HEK293 (cell line): ENCODE results near the gene TSC2.

Source experiments
- FEZF1 ChIP-seq: fragments of 450-650 bp; formaldehyde crosslinking; IDR thresholded peaks from 2 replicates; pipeline ENCODE4 v1.5.1; 2016; ENCODE audit warnings: missing biosample characterization, missing genetic modification characterization
- GFI1B ChIP-seq: fragments of 450-650 bp; formaldehyde crosslinking; IDR thresholded peaks from 2 replicates; pipeline ENCODE4 v1.5.1; 2016; ENCODE audit warnings: missing biosample characterization, missing genetic modification characterization
- GLIS1 ChIP-seq: fragments of 450-650 bp; formaldehyde crosslinking; IDR thresholded peaks from 2 replicates; pipeline ENCODE4 v1.5.1; 2016; ENCODE audit warnings: missing biosample characterization, missing genetic modification characterization
- SETDB1 ChIP-seq: IDR thresholded peaks from one replicate; pipeline ENCODE4 v1.6.1; 2017; ENCODE audit warnings: mild to moderate bottlenecking, low read length, moderate library complexity, mixed read lengths; ENCODE audit not compliant: insufficient read length
- SP2 ChIP-seq: fragments of 450-650 bp; formaldehyde crosslinking; IDR thresholded peaks from 2 replicates; pipeline ENCODE4 v1.5.1; 2016; ENCODE audit warnings: missing biosample characterization, missing genetic modification characterization
- ZIC2 ChIP-seq: fragments of 450-650 bp; formaldehyde crosslinking; IDR thresholded peaks from 2 replicates; pipeline ENCODE4 v1.5.1; 2016; ENCODE audit warnings: missing biosample characterization, missing genetic modification characterization
- ZNF10 ChIP-seq: fragments of 450-650 bp; formaldehyde crosslinking; IDR thresholded peaks from 2 replicates; pipeline ENCODE4 v1.5.1; 2017; ENCODE audit warnings: missing biosample characterization, missing genetic modification characterization
- ZNF266 ChIP-seq: fragments of 450-650 bp; formaldehyde crosslinking; IDR thresholded peaks from 2 replicates; pipeline ENCODE4 v1.5.1; 2016; ENCODE audit warnings: missing biosample characterization, missing genetic modification characterization, low read depth
- ZNF292 ChIP-seq: fragments of 450-650 bp; formaldehyde crosslinking; IDR thresholded peaks from 2 replicates; pipeline ENCODE4 v1.5.1; 2016; ENCODE audit warnings: low read depth, missing biosample characterization, missing genetic modification characterization, borderline replicate concordance
- ZNF391 ChIP-seq: fragments of 450-650 bp; formaldehyde crosslinking; IDR thresholded peaks from 2 replicates; pipeline ENCODE4 v1.5.1; 2016; ENCODE audit warnings: low read depth, missing biosample characterization, missing genetic modification characterization, borderline replicate concordance
- ZNF501 ChIP-seq: fragments of 450-650 bp; formaldehyde crosslinking; IDR thresholded peaks from 2 replicates; pipeline ENCODE4 v1.5.1; 2016; ENCODE audit warnings: missing biosample characterization, missing genetic modification characterization
- ZSCAN16 ChIP-seq: fragments of 450-650 bp; formaldehyde crosslinking; IDR thresholded peaks from 2 replicates; pipeline ENCODE4 v1.5.1; 2016; ENCODE audit warnings: missing biosample characterization, missing genetic modification characterization
- TF ChIP-seq, protein P1 (sequence below): fragments of 450-650 bp; formaldehyde crosslinking; IDR thresholded peaks from 2 replicates; pipeline ENCODE4 v1.5.1; 2017; ENCODE audit warnings: missing biosample characterization, missing genetic modification characterization
- TF ChIP-seq, protein P2 (sequence below): fragments of 450-650 bp; formaldehyde crosslinking; IDR thresholded peaks from 2 replicates; pipeline ENCODE4 v1.5.1; 2016; ENCODE audit warnings: missing biosample characterization, missing genetic modification characterization, low read depth
- TF ChIP-seq, protein P3 (sequence below): fragments of 450-650 bp; formaldehyde crosslinking; IDR thresholded peaks from 2 replicates; pipeline ENCODE4 v1.5.1; 2016; ENCODE audit warnings: missing biosample characterization, missing genetic modification characterization
- TF ChIP-seq, protein P4 (sequence below): fragments of 450-650 bp; formaldehyde crosslinking; IDR thresholded peaks from 2 replicates; pipeline ENCODE4 v1.5.1; 2016; ENCODE audit warnings: missing biosample characterization, missing genetic modification characterization
- TF ChIP-seq, protein P5 (sequence below): fragments of 450-650 bp; formaldehyde crosslinking; IDR thresholded peaks from 2 replicates; pipeline ENCODE4 v1.5.1; 2016; ENCODE audit warnings: missing biosample characterization, missing genetic modification characterization
- TF ChIP-seq, protein P6 (sequence below): fragments of 450-650 bp; formaldehyde crosslinking; IDR thresholded peaks from 2 replicates; pipeline ENCODE4 v1.5.1; 2016; ENCODE audit warnings: missing biosample characterization, missing genetic modification characterization, borderline replicate concordance
- TF ChIP-seq, protein P7 (sequence below): fragments of 450-650 bp; formaldehyde crosslinking; conservative IDR thresholded peaks from 2 replicates; pipeline ENCODE4 v1.5.1; 2016; ENCODE audit warnings: low read depth, missing biosample characterization, missing genetic modification characterization

Gene TSC2

DNA sequence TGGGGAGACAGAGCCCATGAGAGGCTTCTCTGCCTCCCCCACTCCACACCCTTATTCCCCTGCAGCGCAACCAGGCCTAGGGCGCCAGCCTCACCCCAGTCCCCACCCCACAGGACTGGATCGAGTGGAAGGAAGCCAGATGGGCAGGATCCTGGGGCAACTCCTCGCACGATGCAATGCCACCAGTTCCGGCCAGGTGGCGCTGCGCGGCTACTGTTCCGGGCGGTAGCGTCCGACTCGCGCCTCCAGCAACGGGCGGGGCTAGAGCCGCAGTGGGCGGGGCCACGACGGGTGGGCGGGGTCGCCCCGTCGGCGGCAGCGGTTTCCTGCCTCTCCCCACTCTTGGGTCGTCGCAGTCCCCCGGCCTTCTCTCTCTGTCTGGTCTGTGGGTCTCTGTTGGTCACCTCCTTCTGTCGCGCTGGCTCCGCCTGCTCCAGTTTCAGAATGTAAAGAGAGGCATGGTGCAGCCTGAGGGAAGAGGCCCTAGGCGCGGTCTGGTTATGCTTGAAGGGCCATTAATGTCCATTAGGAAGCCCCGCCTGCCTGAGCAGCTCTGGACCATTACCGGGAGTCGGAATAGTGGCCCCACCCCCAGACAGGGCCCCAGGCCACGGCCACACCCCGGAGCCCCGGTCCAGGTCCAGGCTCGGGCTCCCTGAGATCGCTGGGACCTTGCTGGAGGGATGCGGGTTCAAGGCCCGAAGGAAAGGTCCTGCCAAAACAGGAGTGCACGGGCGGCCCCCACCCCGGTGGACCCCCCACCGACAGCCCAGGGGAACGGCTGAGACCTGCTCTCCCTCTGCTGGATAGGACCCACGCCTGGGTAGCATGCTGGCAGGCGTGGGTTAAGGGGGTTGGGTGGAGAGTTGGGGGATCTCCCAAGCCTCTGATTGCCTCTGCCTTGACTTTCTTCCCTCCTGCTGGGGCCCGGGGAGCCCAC is 24.4 kb upstream of the TSC2 start (continued):
- TF ChIP-seq, protein P1, sequence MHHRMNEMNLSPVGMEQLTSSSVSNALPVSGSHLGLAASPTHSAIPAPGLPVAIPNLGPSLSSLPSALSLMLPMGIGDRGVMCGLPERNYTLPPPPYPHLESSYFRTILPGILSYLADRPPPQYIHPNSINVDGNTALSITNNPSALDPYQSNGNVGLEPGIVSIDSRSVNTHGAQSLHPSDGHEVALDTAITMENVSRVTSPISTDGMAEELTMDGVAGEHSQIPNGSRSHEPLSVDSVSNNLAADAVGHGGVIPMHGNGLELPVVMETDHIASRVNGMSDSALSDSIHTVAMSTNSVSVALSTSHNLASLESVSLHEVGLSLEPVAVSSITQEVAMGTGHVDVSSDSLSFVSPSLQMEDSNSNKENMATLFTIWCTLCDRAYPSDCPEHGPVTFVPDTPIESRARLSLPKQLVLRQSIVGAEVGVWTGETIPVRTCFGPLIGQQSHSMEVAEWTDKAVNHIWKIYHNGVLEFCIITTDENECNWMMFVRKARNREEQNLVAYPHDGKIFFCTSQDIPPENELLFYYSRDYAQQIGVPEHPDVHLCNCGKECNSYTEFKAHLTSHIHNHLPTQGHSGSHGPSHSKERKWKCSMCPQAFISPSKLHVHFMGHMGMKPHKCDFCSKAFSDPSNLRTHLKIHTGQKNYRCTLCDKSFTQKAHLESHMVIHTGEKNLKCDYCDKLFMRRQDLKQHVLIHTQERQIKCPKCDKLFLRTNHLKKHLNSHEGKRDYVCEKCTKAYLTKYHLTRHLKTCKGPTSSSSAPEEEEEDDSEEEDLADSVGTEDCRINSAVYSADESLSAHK (tag by site-specific recombination) = no peak
- TF ChIP-seq ZNF10 (no peak), GFI1B (tag by site-specific recombination) (no peak), GLIS1 (tag by site-specific recombination) (peak; percentile 57), ZNF266 (no peak), ZNF391 (tag by site-specific recombination) (peak; percentile 65; the same call in 1 of the 2 replicates), ZIC2 (tag by site-specific recombination) (peak; percentile 51), SP2 (tag by site-specific recombination) (peak; percentile 84), ZNF292 (tag by site-specific recombination) (no peak), SETDB1 (no peak), ZSCAN16 (tag by site-specific recombination) (no peak), FEZF1 (tag by site-specific recombination) (no peak), ZNF501 (tag by site-specific recombination) (no peak)
- TF ChIP-seq, protein P2, sequence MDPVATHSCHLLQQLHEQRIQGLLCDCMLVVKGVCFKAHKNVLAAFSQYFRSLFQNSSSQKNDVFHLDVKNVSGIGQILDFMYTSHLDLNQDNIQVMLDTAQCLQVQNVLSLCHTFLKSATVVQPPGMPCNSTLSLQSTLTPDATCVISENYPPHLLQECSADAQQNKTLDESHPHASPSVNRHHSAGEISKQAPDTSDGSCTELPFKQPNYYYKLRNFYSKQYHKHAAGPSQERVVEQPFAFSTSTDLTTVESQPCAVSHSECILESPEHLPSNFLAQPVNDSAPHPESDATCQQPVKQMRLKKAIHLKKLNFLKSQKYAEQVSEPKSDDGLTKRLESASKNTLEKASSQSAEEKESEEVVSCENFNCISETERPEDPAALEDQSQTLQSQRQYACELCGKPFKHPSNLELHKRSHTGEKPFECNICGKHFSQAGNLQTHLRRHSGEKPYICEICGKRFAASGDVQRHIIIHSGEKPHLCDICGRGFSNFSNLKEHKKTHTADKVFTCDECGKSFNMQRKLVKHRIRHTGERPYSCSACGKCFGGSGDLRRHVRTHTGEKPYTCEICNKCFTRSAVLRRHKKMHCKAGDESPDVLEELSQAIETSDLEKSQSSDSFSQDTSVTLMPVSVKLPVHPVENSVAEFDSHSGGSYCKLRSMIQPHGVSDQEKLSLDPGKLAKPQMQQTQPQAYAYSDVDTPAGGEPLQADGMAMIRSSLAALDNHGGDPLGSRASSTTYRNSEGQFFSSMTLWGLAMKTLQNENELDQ (tag by site-specific recombination) = no peak
- TF ChIP-seq, protein P3, sequence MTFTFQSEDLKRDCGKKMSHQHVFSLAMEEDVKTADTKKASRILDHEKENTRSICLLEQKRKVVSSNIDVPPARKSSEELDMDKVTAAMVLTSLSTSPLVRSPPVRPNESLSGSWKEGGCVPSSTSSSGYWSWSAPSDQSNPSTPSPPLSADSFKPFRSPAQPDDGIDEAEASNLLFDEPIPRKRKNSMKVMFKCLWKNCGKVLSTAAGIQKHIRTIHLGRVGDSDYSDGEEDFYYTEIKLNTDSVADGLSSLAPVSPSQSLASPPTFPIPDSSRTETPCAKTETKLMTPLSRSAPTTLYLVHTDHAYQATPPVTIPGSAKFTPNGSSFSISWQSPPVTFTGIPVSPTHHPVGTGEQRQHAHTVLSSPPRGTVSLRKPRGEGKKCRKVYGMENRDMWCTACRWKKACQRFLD (tag by site-specific recombination) = no peak
- TF ChIP-seq, protein P4, sequence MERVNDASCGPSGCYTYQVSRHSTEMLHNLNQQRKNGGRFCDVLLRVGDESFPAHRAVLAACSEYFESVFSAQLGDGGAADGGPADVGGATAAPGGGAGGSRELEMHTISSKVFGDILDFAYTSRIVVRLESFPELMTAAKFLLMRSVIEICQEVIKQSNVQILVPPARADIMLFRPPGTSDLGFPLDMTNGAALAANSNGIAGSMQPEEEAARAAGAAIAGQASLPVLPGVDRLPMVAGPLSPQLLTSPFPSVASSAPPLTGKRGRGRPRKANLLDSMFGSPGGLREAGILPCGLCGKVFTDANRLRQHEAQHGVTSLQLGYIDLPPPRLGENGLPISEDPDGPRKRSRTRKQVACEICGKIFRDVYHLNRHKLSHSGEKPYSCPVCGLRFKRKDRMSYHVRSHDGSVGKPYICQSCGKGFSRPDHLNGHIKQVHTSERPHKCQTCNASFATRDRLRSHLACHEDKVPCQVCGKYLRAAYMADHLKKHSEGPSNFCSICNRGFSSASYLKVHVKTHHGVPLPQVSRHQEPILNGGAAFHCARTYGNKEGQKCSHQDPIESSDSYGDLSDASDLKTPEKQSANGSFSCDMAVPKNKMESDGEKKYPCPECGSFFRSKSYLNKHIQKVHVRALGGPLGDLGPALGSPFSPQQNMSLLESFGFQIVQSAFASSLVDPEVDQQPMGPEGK (tag by site-specific recombination) = peak; percentile 64; the same call in 1 of the 2 replicates
- TF ChIP-seq, protein P5, sequence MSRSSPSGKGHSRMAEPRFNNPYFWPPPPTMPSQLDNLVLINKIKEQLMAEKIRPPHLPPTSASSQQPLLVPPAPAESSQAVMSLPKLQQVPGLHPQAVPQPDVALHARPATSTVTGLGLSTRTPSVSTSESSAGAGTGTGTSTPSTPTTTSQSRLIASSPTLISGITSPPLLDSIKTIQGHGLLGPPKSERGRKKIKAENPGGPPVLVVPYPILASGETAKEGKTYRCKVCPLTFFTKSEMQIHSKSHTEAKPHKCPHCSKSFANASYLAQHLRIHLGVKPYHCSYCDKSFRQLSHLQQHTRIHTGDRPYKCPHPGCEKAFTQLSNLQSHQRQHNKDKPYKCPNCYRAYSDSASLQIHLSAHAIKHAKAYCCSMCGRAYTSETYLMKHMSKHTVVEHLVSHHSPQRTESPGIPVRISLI = no peak
- TF ChIP-seq, protein P6, sequence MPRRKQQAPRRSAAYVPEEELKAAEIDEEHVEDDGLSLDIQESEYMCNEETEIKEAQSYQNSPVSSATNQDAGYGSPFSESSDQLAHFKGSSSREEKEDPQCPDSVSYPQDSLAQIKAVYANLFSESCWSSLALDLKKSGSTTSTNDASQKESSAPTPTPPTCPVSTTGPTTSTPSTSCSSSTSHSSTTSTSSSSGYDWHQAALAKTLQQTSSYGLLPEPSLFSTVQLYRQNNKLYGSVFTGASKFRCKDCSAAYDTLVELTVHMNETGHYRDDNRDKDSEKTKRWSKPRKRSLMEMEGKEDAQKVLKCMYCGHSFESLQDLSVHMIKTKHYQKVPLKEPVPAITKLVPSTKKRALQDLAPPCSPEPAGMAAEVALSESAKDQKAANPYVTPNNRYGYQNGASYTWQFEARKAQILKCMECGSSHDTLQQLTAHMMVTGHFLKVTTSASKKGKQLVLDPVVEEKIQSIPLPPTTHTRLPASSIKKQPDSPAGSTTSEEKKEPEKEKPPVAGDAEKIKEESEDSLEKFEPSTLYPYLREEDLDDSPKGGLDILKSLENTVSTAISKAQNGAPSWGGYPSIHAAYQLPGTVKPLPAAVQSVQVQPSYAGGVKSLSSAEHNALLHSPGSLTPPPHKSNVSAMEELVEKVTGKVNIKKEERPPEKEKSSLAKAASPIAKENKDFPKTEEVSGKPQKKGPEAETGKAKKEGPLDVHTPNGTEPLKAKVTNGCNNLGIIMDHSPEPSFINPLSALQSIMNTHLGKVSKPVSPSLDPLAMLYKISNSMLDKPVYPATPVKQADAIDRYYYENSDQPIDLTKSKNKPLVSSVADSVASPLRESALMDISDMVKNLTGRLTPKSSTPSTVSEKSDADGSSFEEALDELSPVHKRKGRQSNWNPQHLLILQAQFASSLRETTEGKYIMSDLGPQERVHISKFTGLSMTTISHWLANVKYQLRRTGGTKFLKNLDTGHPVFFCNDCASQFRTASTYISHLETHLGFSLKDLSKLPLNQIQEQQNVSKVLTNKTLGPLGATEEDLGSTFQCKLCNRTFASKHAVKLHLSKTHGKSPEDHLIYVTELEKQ (tag by site-specific recombination) = no peak
- TF ChIP-seq, protein P7, sequence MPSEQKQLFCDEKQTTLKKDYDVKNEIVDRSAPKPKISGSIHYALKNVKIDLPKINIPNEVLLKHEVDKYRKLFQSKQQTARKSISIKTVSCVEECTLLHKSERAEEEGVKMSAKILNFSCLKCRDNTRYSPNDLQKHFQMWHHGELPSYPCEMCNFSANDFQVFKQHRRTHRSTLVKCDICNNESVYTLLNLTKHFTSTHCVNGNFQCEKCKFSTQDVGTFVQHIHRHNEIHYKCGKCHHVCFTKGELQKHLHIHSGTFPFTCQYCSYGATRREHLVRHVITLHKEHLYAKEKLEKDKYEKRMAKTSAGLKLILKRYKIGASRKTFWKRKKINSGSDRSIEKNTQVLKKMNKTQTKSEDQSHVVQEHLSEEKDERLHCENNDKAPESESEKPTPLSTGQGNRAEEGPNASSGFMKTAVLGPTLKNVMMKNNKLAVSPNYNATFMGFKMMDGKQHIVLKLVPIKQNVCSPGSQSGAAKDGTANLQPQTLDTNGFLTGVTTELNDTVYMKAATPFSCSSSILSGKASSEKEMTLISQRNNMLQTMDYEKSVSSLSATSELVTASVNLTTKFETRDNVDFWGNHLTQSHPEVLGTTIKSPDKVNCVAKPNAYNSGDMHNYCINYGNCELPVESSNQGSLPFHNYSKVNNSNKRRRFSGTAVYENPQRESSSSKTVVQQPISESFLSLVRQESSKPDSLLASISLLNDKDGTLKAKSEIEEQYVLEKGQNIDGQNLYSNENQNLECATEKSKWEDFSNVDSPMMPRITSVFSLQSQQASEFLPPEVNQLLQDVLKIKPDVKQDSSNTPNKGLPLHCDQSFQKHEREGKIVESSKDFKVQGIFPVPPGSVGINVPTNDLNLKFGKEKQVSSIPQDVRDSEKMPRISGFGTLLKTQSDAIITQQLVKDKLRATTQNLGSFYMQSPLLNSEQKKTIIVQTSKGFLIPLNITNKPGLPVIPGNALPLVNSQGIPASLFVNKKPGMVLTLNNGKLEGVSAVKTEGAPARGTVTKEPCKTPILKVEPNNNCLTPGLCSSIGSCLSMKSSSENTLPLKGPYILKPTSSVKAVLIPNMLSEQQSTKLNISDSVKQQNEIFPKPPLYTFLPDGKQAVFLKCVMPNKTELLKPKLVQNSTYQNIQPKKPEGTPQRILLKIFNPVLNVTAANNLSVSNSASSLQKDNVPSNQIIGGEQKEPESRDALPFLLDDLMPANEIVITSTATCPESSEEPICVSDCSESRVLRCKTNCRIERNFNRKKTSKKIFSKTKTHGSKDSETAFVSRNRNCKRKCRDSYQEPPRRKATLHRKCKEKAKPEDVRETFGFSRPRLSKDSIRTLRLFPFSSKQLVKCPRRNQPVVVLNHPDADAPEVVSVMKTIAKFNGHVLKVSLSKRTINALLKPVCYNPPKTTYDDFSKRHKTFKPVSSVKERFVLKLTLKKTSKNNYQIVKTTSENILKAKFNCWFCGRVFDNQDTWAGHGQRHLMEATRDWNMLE (tag by site-specific recombination) = no peak
